Measurements from ENCODE around the gene DHTKD1.

- TF ChIP-seq POLR2A (IDR thresholded peaks at IDR 0.05) (no peak), CTCF (IDR thresholded peaks at IDR 0.05) (no peak)
Observed at GRCh38 chr10:12041766-12042408, 26.9 kb upstream of the DHTKD1 start.
